Naive thymus-derived CD4-positive, alpha-beta T cell (primary cell): ENCODE results near the gene KHDC3L. TPM values are rescaled to one million over a fixed set of nuclear protein-coding genes. Genes with fewer than 3 reads are reported as not detected.

Experiments used
- ATAC-seq: fragments of 150-1000 bp; cut with Tn5 transposase; 2 replicates; pipeline ENCODE4 v1.10.0; 2021; ENCODE audit warnings: mild to moderate bottlenecking, moderate library complexity
- CTCF ChIA-PET: fragments of 350-600 bp; sonication (Branson Sonifier 250); formaldehyde crosslinking; loops from one replicate; lab custom pipeline; 2021; ENCODE audit warnings: antibody characterized with exemption; lab: Charles Lee
- POLR2A ChIA-PET: fragments of 350-600 bp; sonication (Branson Sonifier 250); formaldehyde crosslinking; loops from one replicate; lab custom pipeline; 2021; ENCODE audit warnings: antibody characterized with exemption, inconsistent platforms; lab: Charles Lee
- DNase-seq, 9 donors: peaks; one replicate each; pipeline versions ENCODE4 v3.0.0 to v3.0.0-alpha.2; 2020 to 2022; ENCODE audit warnings: mixed read lengths in 1 of 9
- H3K27ac ChIP-seq: one replicate; pipeline ENCODE4 v1.7.0; 2013; ENCODE audit warnings: mild to moderate bottlenecking, low read depth, low read length, moderate library complexity
- H3K27me3 ChIP-seq, 2 donors: one replicate each; pipeline ENCODE4 v1.7.0; 2013; ENCODE audit warnings: low read length in 2 of 2, mild to moderate bottlenecking in 2 of 2, moderate library complexity in 2 of 2; ENCODE audit not compliant: control insufficient read depth in 2 of 2, insufficient read depth in 2 of 2
- H3K36me3 ChIP-seq, 3 experiments: 1 replicate in 2 of 3; 2 replicates in 1 of 3; pipeline ENCODE4 v1.7.0; 2013; ENCODE audit warnings: low read length in 3 of 3, mild to moderate bottlenecking in 3 of 3, moderate library complexity in 1 of 3; ENCODE audit not compliant: insufficient read depth in 3 of 3, control insufficient read depth in 2 of 3
- H3K4me1 ChIP-seq, 2 donors: one replicate each; pipeline ENCODE4 v1.7.0; 2013; ENCODE audit warnings: low read length in 2 of 2, mild to moderate bottlenecking in 2 of 2, moderate library complexity in 1 of 2; ENCODE audit not compliant: control insufficient read depth in 2 of 2, insufficient read depth in 2 of 2
- H3K4me3 ChIP-seq: 2 replicates; pipeline ENCODE4 v1.7.0; 2013; ENCODE audit warnings: mild to moderate bottlenecking, low read length
- H3K9me3 ChIP-seq, 3 experiments: 1 replicate in 2 of 3; 2 replicates in 1 of 3; pipeline ENCODE4 v1.7.0; 2013; ENCODE audit warnings: low read length in 3 of 3; ENCODE audit not compliant: control insufficient read depth in 2 of 3
- H3K27ac Mint-ChIP-seq, 9 donors: one replicate each; pipeline ENCODE4 v1.8.0; 2020 to 2022; ENCODE audit warnings: mixed read lengths in 9 of 9, mild to moderate bottlenecking in 8 of 9, moderate library complexity in 5 of 9, inconsistent platforms in 2 of 9
- H3K27me3 Mint-ChIP-seq, 5 donors: one replicate each; pipeline ENCODE4 v1.8.0; 2021 to 2022; ENCODE audit warnings: mixed read lengths in 5 of 5, mild to moderate bottlenecking in 1 of 5
- H3K36me3 Mint-ChIP-seq, 5 donors: one replicate each; pipeline ENCODE4 v1.8.0; 2020 to 2022; ENCODE audit warnings: mixed read lengths in 5 of 5, mild to moderate bottlenecking in 3 of 5, inconsistent platforms in 1 of 5
- H3K4me1 Mint-ChIP-seq, 7 donors: one replicate each; pipeline ENCODE4 v1.8.0; 2020 to 2022; ENCODE audit warnings: mixed read lengths in 7 of 7, mild to moderate bottlenecking in 3 of 7, inconsistent platforms in 1 of 7
- H3K4me3 Mint-ChIP-seq, 10 donors: one replicate each; pipeline ENCODE4 v1.8.0; 2020 to 2022; ENCODE audit warnings: mild to moderate bottlenecking in 10 of 10, mixed read lengths in 10 of 10, moderate library complexity in 6 of 10, inconsistent platforms in 2 of 10
- H3K9me3 Mint-ChIP-seq, 11 donors: one replicate each; pipeline ENCODE4 v1.8.0; 2020 to 2022; ENCODE audit warnings: mixed read lengths in 11 of 11, mild to moderate bottlenecking in 4 of 11, inconsistent platforms in 1 of 11, moderate library complexity in 1 of 11
- intact Hi-C, 2 donors: fragments of 100-400 bp; cut with micrococcal nuclease; formaldehyde crosslinking; loops; one replicate each; pipeline ENCODE4 v1.15.1; 2023
- polyA plus RNA-seq, 2 donors: library from polyadenylated mRNA; unstranded; fragments of 300-500 nt; fragmentation: Illumina TruSeq; gene quantifications; one replicate each; pipeline ENCODE4 v1.2.3, GENCODE V29; 2021
- total RNA-seq, 6 experiments: library from RNA in 5 of 6; stranded (reverse) in 5 of 6; gene quantifications; 1 replicate in 5 of 6; 2 replicates in 1 of 6; pipeline ENCODE4 v1.2.3 and lab custom pipeline; 2021 to 2026

Gene KHDC3L
- total RNA-seq: not detected
- not detected for polyA plus RNA-seq
- not detected for total RNA-seq (lab: John Stamatoyannopoulos, UW)

GRCh38 chr6:73362358-73362757 is at the start of gene KHDC3L:
KHDC3L (plus strand) TSS chr6:73362658; CDS start chr6:73362730, 72 bp downstream.
- no peaks in the 10 kb centered on the region for H3K9me3 ChIP-seq
- H3K4me3 ChIP-seq: no peak within 1 kb of the TSS
- Mint-ChIP-seq H3K27ac (no peak within 1 kb of the TSS), H3K27me3 (peaks cover 0 to 7% (median 2%) of the 10 kb centered on the region in 5 donors), H3K36me3 (peaks cover 0 to 3% (median 0%) of the 10 kb centered on the region in 5 donors), H3K9me3 (peaks cover 0 to 4% (median 0%) of the 10 kb centered on the region in 11 donors), H3K4me1 (no peaks in the 10 kb centered on the region), H3K4me3 (no peak within 1 kb of the TSS)
- no peaks in the 10 kb centered on the region for H3K27me3 ChIP-seq
- no peaks in the 10 kb centered on the region for H3K36me3 ChIP-seq
- ATAC-seq: no peak
- H3K4me1 ChIP-seq: no peaks in the 10 kb centered on the region
- POLR2A ChIA-PET: no interaction called here
- DNase-seq: no peak
- intact Hi-C loops: no loop called here
- CTCF ChIA-PET: no interaction called here
- no peak within 1 kb of the TSS for H3K27ac ChIP-seq

GRCh38 chr6:73314577-73315492 is 47.6 kb upstream of the KHDC3L start:
- H3K4me3 Mint-ChIP-seq: peak overlapping the region in 3 of 10 donors; percentile 21 to 60 (median 36)
- Histone ChIP-seq H3K4me3 (no peak overlapping the region), H3K36me3 (no peaks in the 10 kb centered on the region), H3K27me3 (peaks cover 3 to 5% of the 10 kb centered on the region in 2 donors), H3K9me3 (no peaks in the 10 kb centered on the region), H3K4me1 (no peaks in the 10 kb centered on the region), H3K27ac (no peak overlapping the region)
- peaks cover 0 to 26% (median 15%) of the 10 kb centered on the region in 11 donors for H3K9me3 Mint-ChIP-seq
- H3K36me3 Mint-ChIP-seq: peaks cover 0 to 14% (median 4%) of the 10 kb centered on the region in 5 donors
- intact Hi-C loops: no loop called here
- H3K27ac Mint-ChIP-seq: no peak overlapping the region
- DNase-seq (no peak), ATAC-seq (peak; percentile 24)
- peaks cover 56 to 69% (median 65%) of the 10 kb centered on the region in 5 donors for H3K27me3 Mint-ChIP-seq
- ChIA-PET POLR2A (no interaction called here), CTCF (no interaction called here)
- peaks cover 4 to 20% (median 12%) of the 10 kb centered on the region in 7 donors for H3K4me1 Mint-ChIP-seq

GRCh38 chr6:73323323-73323722 is 39.1 kb upstream of the KHDC3L start:
- Mint-ChIP-seq H3K4me3 (no peak overlapping the region), H3K36me3 (peaks cover 0 to 1% (median 0%) of the 10 kb centered on the region in 5 donors), H3K27me3 (peaks cover 0 to 10% (median 6%) of the 10 kb centered on the region in 5 donors), H3K9me3 (peaks cover 0 to 7% (median 1%) of the 10 kb centered on the region in 11 donors), H3K4me1 (no peaks in the 10 kb centered on the region), H3K27ac (no peak overlapping the region)
- Histone ChIP-seq H3K36me3 (no peaks in the 10 kb centered on the region), H3K4me3 (no peak overlapping the region), H3K9me3 (no peaks in the 10 kb centered on the region), H3K4me1 (no peaks in the 10 kb centered on the region), H3K27me3 (no peaks in the 10 kb centered on the region), H3K27ac (no peak overlapping the region)
- POLR2A ChIA-PET: no interaction called here
- intact Hi-C loops: loop anchor here (10.0 kb wide), 2 partner anchors 1239 to 1789 kb away; no protein-coding TSS in a partner anchor
- DNase-seq (no peak), ATAC-seq (no peak)
- CTCF ChIA-PET: interaction anchor here (0.7 kb wide), 1 partner anchor 260 kb away, joined by 3 read pairs; no protein-coding TSS in a partner anchor

DNA sequence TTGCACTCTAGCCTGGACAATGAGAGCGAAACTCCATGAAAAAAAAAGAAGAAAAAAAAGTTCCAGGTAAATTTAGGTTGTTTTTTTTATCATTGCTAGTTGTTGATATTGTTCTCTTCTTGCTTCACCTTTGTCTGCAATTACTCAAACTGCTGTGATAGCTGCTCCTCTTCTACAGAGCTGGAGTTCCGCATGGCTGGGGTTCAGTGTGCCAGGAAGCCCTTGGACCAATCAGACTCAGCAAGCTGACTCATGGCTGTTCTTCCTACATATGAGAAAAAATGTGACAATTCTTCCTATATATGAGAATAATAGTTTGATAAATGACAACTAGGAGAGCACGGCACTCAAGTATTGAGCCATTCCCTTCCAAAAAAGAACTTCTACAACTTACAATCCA is 36.8 kb upstream of the KHDC3L start:
- no peak overlapping the region for H3K4me3 ChIP-seq
- H3K27me3 Mint-ChIP-seq: peaks cover 0 to 22% (median 13%) of the 10 kb centered on the region in 5 donors
- H3K27ac Mint-ChIP-seq: peak overlapping the region in 1 of 9 donors; percentile 46
- CTCF ChIA-PET: interaction anchor here (0.6 to 2.6 kb wide), 2 partner anchors 20 to 709 kb away, joined by 3 to 7 read pairs; no protein-coding TSS in a partner anchor
- POLR2A ChIA-PET: no interaction called here
- ATAC-seq (no peak), DNase-seq (no peak)
- no peak overlapping the region for H3K27ac ChIP-seq
- intact Hi-C loops: loop anchor here (1.0 to 10.0 kb wide), 10 partner anchors 40 to 1791 kb away; no protein-coding TSS in a partner anchor
- H3K36me3 ChIP-seq: no peaks in the 10 kb centered on the region
- no peaks in the 10 kb centered on the region for H3K9me3 ChIP-seq
- no peaks in the 10 kb centered on the region for H3K27me3 ChIP-seq
- no peaks in the 10 kb centered on the region for H3K36me3 Mint-ChIP-seq
- H3K9me3 Mint-ChIP-seq: no peaks in the 10 kb centered on the region
- peaks cover 0 to 6% (median 0%) of the 10 kb centered on the region in 7 donors for H3K4me1 Mint-ChIP-seq
- no peaks in the 10 kb centered on the region for H3K4me1 ChIP-seq
- H3K4me3 Mint-ChIP-seq: no peak overlapping the region

DNA sequence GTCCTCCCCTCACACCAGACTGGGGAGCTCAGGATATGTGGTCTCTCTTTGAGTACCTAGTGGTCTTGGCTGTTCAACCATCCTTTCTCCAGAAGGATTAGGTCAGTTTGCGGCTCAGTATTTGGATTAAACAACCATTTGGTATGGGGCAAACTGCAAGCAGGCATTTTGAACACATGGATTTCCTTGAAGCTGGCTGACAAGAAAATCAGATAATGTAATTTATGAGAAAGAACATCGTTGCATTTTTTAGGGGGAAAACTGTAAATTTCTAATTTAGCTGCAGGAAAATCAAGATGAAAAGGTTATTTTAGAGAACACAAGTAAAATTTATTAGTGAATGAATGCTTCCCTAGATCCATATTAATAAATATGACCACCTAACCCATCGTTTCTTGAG is 33.7 kb upstream of the KHDC3L start:
- ATAC-seq: no peak
- H3K27ac Mint-ChIP-seq: no peak overlapping the region
- H3K36me3 Mint-ChIP-seq: no peaks in the 10 kb centered on the region
- peaks cover 4 to 42% (median 19%) of the 10 kb centered on the region in 5 donors for H3K27me3 Mint-ChIP-seq
- intact Hi-C loops: loop anchor here (5.0 to 10.0 kb wide), 3 partner anchors 711 to 1794 kb away; no protein-coding TSS in a partner anchor
- Histone ChIP-seq H3K9me3 (no peaks in the 10 kb centered on the region), H3K4me1 (no peaks in the 10 kb centered on the region), H3K4me3 (no peak overlapping the region), H3K27me3 (no peaks in the 10 kb centered on the region), H3K27ac (no peak overlapping the region), H3K36me3 (no peaks in the 10 kb centered on the region)
- ChIA-PET CTCF (interaction anchor here (1.2 kb wide), 1 partner anchor 917 kb away, joined by 4 read pairs; no protein-coding TSS in a partner anchor), POLR2A (no interaction called here)
- H3K9me3 Mint-ChIP-seq: no peaks in the 10 kb centered on the region
- no peak overlapping the region for H3K4me3 Mint-ChIP-seq
- no peak for DNase-seq
- H3K4me1 Mint-ChIP-seq: peaks cover 0 to 6% (median 0%) of the 10 kb centered on the region in 7 donors

DNA sequence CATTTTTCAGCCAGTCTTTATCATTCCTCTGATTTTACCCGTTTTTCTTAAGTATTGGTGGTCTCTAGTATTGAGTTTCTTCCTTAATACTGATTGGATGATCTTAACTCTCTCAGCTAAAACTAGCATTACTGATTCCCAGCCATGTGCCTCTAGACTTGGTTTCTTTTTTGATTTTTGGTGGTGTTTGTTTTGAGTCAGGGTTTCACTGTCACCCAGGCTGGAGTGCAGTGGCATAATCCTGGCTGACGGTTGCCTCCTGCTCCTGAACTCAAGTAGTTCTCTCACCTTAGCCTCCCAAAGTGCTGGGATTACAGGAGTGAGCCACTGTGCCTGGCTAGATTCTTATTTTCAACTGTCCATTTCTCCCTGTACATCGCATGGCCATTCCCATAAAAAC is 33.3 kb upstream of the KHDC3L start:
- CTCF ChIA-PET: no interaction called here
- H3K36me3 ChIP-seq: no peaks in the 10 kb centered on the region
- H3K4me1 ChIP-seq: no peaks in the 10 kb centered on the region
- H3K27me3 ChIP-seq: no peaks in the 10 kb centered on the region
- POLR2A ChIA-PET: no interaction called here
- H3K9me3 ChIP-seq: no peaks in the 10 kb centered on the region
- no peak overlapping the region for H3K27ac Mint-ChIP-seq
- H3K36me3 Mint-ChIP-seq: no peaks in the 10 kb centered on the region
- no peak overlapping the region for H3K4me3 ChIP-seq
- H3K27ac ChIP-seq: no peak overlapping the region
- H3K4me3 Mint-ChIP-seq: no peak overlapping the region
- H3K9me3 Mint-ChIP-seq: no peaks in the 10 kb centered on the region
- intact Hi-C loops: loop anchor here (5.0 to 10.0 kb wide), 3 partner anchors 712 to 1794 kb away; no protein-coding TSS in a partner anchor
- DNase-seq: no peak
- ATAC-seq: no peak
- peaks cover 4 to 42% (median 19%) of the 10 kb centered on the region in 5 donors for H3K27me3 Mint-ChIP-seq
- peaks cover 0 to 6% (median 0%) of the 10 kb centered on the region in 7 donors for H3K4me1 Mint-ChIP-seq
